Endothelial cell of umbilical vein (primary cell): ENCODE data around the gene KLHL25. TPM values are rescaled to one million over a fixed set of nuclear protein-coding genes. Genes with fewer than 3 reads are reported as not detected.

Experiments used
- BruUV-seq: library from RNA; stranded (reverse); fragments of 400-500 nt; replicated peaks from 2 replicates; lab custom pipeline; 2021; lab: Mats Ljungman, UMichigan
- CTCF ChIA-PET: fragments of 300-600, 350-600 bp; sonication (Branson Sonifier 250); formaldehyde crosslinking; loops from one replicate; lab custom pipeline; 2021; ENCODE audit warnings: antibody characterized with exemption, inconsistent platforms; lab: Charles Lee
- POLR2A ChIA-PET: fragments of 300-600, 350-600 bp; sonication (Branson Sonifier 250); formaldehyde crosslinking; loops from one replicate; lab custom pipeline; 2021; ENCODE audit warnings: antibody characterized with exemption, inconsistent platforms; lab: Charles Lee
- DNase-seq: peaks from one replicate; pipeline ENCODE4 v3.0.0-alpha.2; 2011; ENCODE audit warnings: low read depth, low spot score
- FAIRE-seq: peaks from 2 replicates; lab custom pipeline; 2011; peaks lifted over from hg19 to GRCh38; lab: Jason Lieb, UNC
- H2AFZ ChIP-seq: 2 replicates; pipeline ENCODE4 v1.6.0; 2012; ENCODE audit warnings: low read depth, low read length, control low read depth, inconsistent platforms
- H3K27ac ChIP-seq: 2 replicates; pipeline ENCODE4 v1.5.1; 2011; ENCODE audit warnings: low read depth, mild to moderate bottlenecking, control low read depth, low read length, moderate library complexity; ENCODE audit not compliant: insufficient read depth
- H3K27me3 ChIP-seq, 2 experiments: 2 replicates each; pipeline versions ENCODE4 v1.6.0 to v1.6.1; 2011; ENCODE audit warnings: low read length in 2 of 2, mixed read lengths in 1 of 2; ENCODE audit not compliant: control insufficient read depth in 2 of 2, insufficient read depth in 2 of 2
- H3K36me3 ChIP-seq, 2 experiments: 2 replicates in 1 of 2; 3 replicates in 1 of 2; pipeline ENCODE4 v1.5.1; 2011; ENCODE audit warnings: low read length in 2 of 2, mild to moderate bottlenecking in 1 of 2, moderate library complexity in 1 of 2; ENCODE audit not compliant: control insufficient read depth in 2 of 2, insufficient read depth in 2 of 2; ENCODE audit errors: extremely low read depth in 1 of 2
- H3K4me1 ChIP-seq: 3 replicates; pipeline ENCODE4 v1.5.1; 2011; ENCODE audit warnings: mild to moderate bottlenecking, low read length; ENCODE audit not compliant: control insufficient read depth, insufficient read depth; ENCODE audit errors: extremely low read depth
- H3K4me2 ChIP-seq: 2 replicates; pipeline ENCODE4 v1.6.1; 2011; ENCODE audit warnings: low read length, control low read depth, mixed read lengths; ENCODE audit not compliant: insufficient read depth
- H3K4me3 ChIP-seq, 3 experiments: fragments of 200-600 bp in 1 of 3; sonication (generic), shearing (Covaris generic) in 1 of 3; replicated peaks in 1 of 3; 2 replicates each; pipeline ENCODE4 v1.5.1; 2011 to 2016; ENCODE audit warnings: control low read depth in 3 of 3, low read length in 3 of 3, mild to moderate bottlenecking in 2 of 3, inconsistent platforms in 1 of 3, low read depth in 1 of 3, moderate library complexity in 1 of 3; ENCODE audit not compliant: insufficient read depth in 1 of 3
- H3K79me2 ChIP-seq: 2 replicates; pipeline ENCODE4 v1.6.0; 2012; ENCODE audit warnings: low read length, inconsistent platforms; ENCODE audit not compliant: control insufficient read depth, insufficient read depth
- H3K9ac ChIP-seq: replicated peaks from 2 replicates; pipeline ENCODE3; 2011; ENCODE audit warnings: low read length, control low read depth; ENCODE audit not compliant: insufficient read depth; ENCODE audit errors: extremely low read depth
- H3K9me1 ChIP-seq: replicated peaks from 3 replicates; pipeline ENCODE4 v1.6.0; 2011; ENCODE audit warnings: mild to moderate bottlenecking, low read length; ENCODE audit not compliant: control insufficient read depth, insufficient read depth; ENCODE audit errors: extremely low read depth
- H3K9me3 ChIP-seq: replicated peaks from 2 replicates; pipeline ENCODE4 v1.5.1; 2012; ENCODE audit warnings: low read length, inconsistent platforms; ENCODE audit not compliant: control insufficient read depth, insufficient read depth
- H4K20me1 ChIP-seq: replicated peaks from 2 replicates; pipeline ENCODE3; 2011; ENCODE audit warnings: mild to moderate bottlenecking, low read length; ENCODE audit not compliant: control insufficient read depth, insufficient read depth; ENCODE audit errors: extremely low read depth
- CTCF ChIP-seq, 2 donors: IDR thresholded peaks; 1 replicate in 1 of 2; 2 replicates in 1 of 2; pipeline ENCODE4 v1.5.1; 2011; ENCODE audit warnings: low read length in 2 of 2, mild to moderate bottlenecking in 2 of 2, moderate library complexity in 2 of 2, control low read depth in 1 of 2, inconsistent platforms in 1 of 2, low read depth in 1 of 2; ENCODE audit not compliant: insufficient read depth in 1 of 2; ENCODE audit errors: extremely low read depth in 1 of 2
- MAX ChIP-seq: IDR thresholded peaks from 2 replicates; pipeline ENCODE4 v1.6.1; 2011; ENCODE audit not compliant: insufficient read depth, insufficient read length
- MYC ChIP-seq: IDR thresholded peaks from one replicate; pipeline ENCODE4 v1.6.1; 2011; ENCODE audit warnings: mild to moderate bottlenecking, low read depth, low read length
- POLR2A ChIP-seq: IDR thresholded peaks from 2 replicates; pipeline ENCODE4 v1.6.1; 2012; ENCODE audit warnings: low read depth, mild to moderate bottlenecking, control low read depth, low read length
- POLR2AphosphoS5 ChIP-seq: IDR thresholded peaks from 2 replicates; pipeline ENCODE4 v1.6.1; 2012; ENCODE audit warnings: low read depth, mild to moderate bottlenecking, control low read depth, low read length, moderate library complexity; ENCODE audit not compliant: insufficient read depth
- dilution Hi-C: fragments of 300-500 bp; cut with MboI; formaldehyde crosslinking; loops from one replicate; pipeline ENCODE4 v1.15.0; 2019; ENCODE audit warnings: low sequenced_read_pairs; ENCODE audit not compliant: extremely low pct_ligation_motif_present
- intact Hi-C: fragments of 100-400 bp; cut with micrococcal nuclease; formaldehyde crosslinking; loops from one replicate; pipeline ENCODE4 v1.10.0; 2022
- polyA plus RNA-seq, 4 experiments: library from polyadenylated mRNA; depleted of rRNA in 3 of 4; stranded (reverse) in 3 of 4; unstranded in 1 of 4; fragments of >200 nt; gene quantifications; 2 replicates each; pipeline versions ENCODE4 v1.2.1 to v1.2.3, GENCODE V29; 2011 to 2012; ENCODE audit warnings: missing spikeins in 1 of 4
- total RNA-seq: library from RNA; stranded (reverse); gene quantifications from 2 replicates; pipeline ENCODE4 v1.2.3, GENCODE V29; 2021

KLHL25 gene
- total and polyA plus RNA-seq, 2 donors (not counting 3 experiments of a cell fraction or from before 2014, with no cell fraction given) = 5.4 to 6.4 TPM

DNA sequence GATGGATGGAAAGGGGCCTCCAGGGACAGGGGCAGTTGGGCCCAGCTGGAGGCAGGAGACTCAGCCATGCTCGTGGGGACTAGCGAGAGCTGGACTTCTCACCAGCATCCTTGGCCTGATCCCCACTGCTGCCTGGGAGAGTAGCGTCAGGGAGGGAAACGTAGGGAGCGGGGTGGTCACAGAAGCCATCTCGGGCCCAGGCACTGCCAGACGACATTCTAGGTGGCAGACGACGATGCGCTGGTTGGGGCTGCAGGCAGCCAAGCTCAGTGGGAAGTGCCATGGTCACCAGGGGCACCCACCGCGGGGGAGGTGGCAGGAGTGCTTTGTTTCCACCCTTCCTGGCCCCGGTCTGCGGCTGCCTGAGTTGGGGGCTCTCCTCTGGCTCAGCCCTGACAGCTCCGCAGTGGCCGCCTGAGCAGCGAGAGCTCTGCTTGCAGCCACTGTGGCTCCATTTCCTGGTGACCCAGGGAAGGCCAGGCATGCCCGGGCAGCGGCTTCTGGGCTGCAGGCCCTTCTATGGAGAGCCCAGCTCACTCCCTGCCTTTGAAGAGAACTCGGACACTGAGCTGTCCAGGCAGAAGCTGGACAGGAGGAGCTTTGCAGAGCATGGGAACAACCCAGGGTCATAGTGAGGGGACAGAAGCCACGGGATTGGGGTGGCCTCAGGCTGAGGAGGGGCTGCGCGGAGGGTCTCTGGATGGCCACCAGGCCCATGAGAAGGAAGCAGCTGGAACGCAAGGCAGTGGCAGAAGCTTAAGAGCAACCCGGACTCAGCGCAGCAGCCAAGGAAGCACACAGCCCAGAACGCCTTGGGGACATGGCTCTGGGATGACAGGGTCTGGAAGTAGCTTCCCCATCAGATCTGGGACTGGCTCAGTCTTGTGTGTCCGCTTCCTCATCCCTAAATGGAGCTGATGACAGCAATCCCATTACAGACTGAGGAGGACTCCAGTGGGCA lies 30.8 kb downstream of the KLHL25 start:
- H3K4me3 ChIP-seq = no peak overlapping the region
- H3K9me1 ChIP-seq = no peaks in the 10 kb centered on the region
- no TSS peak for BruUV-seq
- intact Hi-C loops = no loop called here
- H3K9ac ChIP-seq = no peak overlapping the region
- no peak overlapping the region for H3K4me2 ChIP-seq
- POLR2A ChIA-PET = no interaction called here
- DNase-seq (no peak), FAIRE-seq (no peak)
- no peak overlapping the region for H3K27ac ChIP-seq
- no peaks in the 10 kb centered on the region for H3K27me3 ChIP-seq
- H3K79me2 ChIP-seq = no peaks in the 10 kb centered on the region
- TF ChIP-seq MAX (no peak), POLR2AphosphoS5 (no peak), CTCF (IDR thresholded peaks at IDR 0.05; ENCODE audit: extremely low read depth in 1 of 2, insufficient read depth in 1 of 2, low read depth in 1 of 2, low read length in 2 of 2) (no peak), MYC (no peak), POLR2A (no peak)
- CTCF ChIA-PET = interaction anchor here (1.0 to 1.4 kb wide), 3 partner anchors 10 to 76 kb away, joined by 3 read pairs; no protein-coding TSS in a partner anchor
- no peak overlapping the region for H2AFZ ChIP-seq
- H3K9me3 ChIP-seq = no peaks in the 10 kb centered on the region
- dilution Hi-C loops = no loop called here
- H4K20me1 ChIP-seq = no peaks in the 10 kb centered on the region
- no peaks in the 10 kb centered on the region for H3K4me1 ChIP-seq
- H3K36me3 ChIP-seq = no peaks in the 10 kb centered on the region
